ELF-1 (cell line): ENCODE results near the gene ACTL9.
"Not testable (repeated sequence)": the region's sequence is repeated elsewhere in the genome, so short reads cannot be mapped to it uniquely, and the experiment has no call there.

ENCODE experiments used
- DNase-seq: peaks from one replicate; pipeline ENCODE4 v3.0.0-alpha.2; 2016; ENCODE audit warnings: low read depth, low spot score

ACTL9 gene

DNA sequence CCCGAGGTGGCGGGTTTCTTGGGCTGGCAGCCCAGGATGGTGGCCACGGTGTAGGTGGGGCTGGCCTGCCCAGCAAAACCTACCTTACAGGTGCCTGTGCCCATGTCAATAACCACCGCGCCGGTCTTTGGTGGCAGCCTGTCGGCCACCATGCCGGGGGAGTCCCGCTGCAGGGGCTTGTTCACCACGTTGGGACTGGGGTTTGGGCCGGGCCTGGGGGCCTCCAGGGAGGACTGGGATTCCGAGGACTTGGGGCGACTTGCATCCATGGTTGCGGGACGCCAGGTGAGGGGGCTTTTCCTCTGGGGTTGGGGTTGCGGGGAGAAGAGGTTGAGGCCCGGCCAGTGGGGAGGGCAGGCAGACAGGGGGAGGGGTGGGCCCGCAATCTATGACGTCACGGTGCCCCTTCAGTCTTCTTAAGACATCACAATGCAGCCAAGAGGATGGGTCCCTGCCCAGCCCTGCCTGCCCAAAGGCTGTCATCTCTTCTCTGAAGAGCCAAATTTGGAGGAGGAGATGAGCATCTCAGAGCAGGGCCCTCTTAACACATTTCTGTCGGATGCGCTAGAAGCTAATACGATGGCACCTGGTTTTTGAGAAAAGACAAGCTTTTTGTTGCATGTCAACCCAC, at the start of gene ACTL9:
ACTL9 (minus strand) TSS at position 363 of the 631 bp plus-strand sequence; CDS start at position 269, 94 bp downstream.
- DNase-seq = no peak

GRCh38 chr19:8739291-8740065, 40.9 kb upstream of the ACTL9 start:
- DNase-seq = not testable (repeated sequence)

- no peak for DNase-seq
These were observed 39.8 kb upstream of the ACTL9 start for GRCh38 chr19:8738377-8738776.

DNA sequence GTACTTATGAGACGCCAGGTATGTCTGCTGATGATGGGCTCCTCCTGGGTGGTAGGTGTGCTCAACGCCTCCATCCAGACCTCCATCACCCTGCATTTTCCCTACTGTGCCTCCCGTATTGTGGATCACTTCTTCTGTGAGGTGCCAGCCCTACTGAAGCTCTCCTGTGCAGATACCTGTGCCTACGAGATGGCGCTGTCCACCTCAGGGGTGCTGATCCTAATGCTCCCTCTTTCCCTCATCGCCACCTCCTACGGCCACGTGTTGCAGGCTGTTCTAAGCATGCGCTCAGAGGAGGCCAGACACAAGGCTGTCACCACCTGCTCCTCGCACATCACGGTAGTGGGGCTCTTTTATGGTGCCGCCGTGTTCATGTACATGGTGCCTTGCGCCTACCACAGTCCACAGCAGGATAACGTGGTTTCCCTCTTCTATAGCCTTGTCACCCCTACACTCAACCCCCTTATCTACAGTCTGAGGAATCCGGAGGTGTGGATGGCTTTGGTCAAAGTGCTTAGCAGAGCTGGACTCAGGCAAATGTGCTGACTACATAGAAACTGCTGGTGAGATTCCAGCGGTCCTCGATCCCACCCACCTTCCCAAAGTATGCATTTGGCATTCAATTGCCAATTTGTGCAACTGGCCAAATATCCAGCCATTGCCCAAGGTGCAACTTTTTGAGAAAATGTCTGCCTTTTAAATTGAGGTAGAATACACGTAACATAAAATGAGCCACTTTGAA, 33.0 kb upstream of the ACTL9 start:
- peak; percentile 37 for DNase-seq

DNA sequence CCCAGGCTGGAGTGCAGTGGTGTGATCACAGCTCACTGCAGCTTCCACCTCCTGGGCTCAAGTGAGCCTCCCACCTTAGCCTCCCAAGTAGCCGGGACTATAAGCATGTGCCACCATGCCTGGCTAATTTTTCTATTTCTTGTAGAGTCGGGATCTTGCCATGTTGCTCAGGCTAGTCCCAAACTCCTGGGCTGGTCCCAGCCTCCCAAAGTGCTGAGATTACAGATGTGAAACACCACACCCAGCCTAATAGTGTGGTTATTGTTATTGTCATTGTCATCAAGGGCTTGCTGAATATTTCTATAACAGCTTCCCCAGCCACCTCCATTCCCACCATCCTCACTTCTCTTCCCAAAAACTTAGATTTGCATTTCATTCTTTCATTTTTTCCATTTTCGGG, 25.7 kb upstream of the ACTL9 start:
- no peak for DNase-seq

DNA sequence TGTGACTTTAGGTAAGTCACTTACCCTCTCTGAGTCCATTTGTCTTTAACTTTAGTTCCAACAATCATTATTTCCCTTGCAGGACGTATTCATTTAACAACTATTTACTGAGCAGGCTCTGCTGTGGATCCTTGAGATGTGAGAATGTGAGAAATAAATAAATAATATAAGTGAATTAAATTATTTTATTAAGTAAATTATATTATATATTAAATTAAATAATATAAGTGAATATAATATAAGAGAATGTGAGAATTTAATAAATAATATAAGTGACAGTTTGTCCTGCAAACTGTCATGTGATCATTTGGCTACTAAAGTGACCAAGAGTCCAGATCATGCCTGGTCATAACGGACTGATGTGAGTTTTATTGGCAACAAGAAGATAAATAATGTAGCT, 23.4 kb upstream of the ACTL9 start:
- DNase-seq = no peak

GRCh38 chr19:8721334-8721733, 22.7 kb upstream of the ACTL9 start, which contains the start of gene OR2Z1:
Gene OR2Z1, plus strand, starts transcription at chr19:8721634. Its CDS starts 9,395 bp downstream, at chr19:8731029.
- no peak for DNase-seq

DNA sequence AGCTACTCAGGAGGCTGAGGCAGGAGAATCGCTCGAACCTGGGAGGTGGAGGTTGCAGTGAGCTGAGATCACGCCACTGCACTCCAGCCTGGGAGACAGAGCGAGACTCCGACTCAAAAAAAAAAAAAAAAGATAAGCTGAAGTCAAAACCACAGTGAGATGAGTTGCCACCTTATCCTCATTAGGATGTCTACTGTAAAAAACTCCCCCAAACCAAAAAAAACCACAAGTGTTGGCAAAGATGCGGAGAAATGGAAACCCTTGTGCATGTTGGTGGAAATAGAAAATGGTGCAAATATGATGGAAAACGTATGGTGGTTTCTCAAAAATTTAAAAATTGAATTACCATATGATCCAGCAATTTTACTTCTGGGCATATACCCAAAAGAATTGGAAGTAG, 11.7 kb upstream of the ACTL9 start:
- DNase-seq = not testable (repeated sequence)

GRCh38 chr19:8705742-8706141, 7.1 kb upstream of the ACTL9 start:
- DNase-seq = no peak

- DNase-seq = not testable (repeated sequence)
These were observed 6.7 kb upstream of the ACTL9 start for GRCh38 chr19:8705304-8705703.

- DNase-seq = no peak
These were observed 4.6 kb upstream of the ACTL9 start for GRCh38 chr19:8703223-8703622.

- no peak for DNase-seq
These were observed 3.8 kb upstream of the ACTL9 start for GRCh38 chr19:8702350-8702749.

DNA sequence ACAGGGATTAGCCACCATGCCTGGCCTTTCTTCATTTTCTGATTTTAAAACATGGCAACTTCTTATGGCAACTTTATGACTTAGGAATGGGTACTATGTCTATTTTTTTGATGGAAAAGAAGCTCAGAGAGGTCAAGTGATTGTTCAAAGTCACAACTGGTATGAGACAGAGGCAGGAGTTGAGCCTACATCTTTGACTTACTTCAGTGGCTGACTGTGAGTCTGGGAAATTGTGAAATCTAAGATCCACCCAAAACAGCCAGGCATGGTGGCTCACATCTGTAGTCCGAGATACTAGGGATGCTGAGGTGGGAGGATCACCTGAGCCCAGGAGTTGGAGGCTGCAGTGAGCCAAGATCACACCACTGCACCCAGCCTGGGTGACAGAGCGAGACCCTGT, 2.4 kb upstream of the ACTL9 start:
- no peak for DNase-seq

DNA sequence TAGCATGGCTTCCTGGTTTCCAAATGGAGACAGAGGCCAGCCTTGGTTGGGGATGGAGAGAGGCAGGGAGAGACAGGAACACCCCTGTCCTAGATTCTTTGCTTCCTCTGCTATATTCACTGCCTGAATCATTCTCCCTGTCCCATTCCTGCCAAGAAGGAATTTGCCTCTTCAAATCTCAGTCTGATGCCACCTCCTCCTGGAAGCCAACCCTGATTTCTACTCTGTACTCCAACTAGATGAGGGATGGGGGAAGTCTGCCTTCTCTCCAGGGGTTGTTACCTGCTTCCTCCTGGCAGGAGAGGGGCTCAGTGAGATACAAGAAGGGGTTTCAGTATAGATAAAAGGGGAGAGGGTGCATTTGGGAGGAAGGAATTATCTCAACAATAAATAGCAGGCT, 1.3 kb upstream of the ACTL9 start:
- DNase-seq = no peak

- DNase-seq = peak; percentile 54
These were observed 743 bp downstream of the ACTL9 start for GRCh38 chr19:8697671-8698432.

DNA sequence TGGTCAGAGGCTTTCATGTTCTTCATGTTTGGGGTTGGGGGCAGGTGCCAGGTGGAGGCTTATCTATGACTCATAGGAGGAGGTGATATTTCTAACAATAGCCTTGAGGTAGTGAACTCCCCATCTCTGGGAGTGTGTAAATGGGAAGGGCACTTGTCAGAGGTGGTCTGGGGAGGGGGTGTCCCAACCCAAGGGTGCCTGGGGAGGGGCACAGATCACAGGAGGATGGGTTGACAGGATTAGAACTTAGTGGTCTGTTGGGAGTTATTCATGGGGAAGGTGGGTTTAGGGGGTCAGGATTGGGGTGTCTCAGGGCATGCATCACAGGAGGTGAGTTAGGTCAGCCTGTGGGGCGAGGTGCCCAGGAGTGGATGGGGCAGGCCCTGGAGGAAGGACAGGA, 1.6 kb downstream of the ACTL9 start:
- DNase-seq = no peak

DNA sequence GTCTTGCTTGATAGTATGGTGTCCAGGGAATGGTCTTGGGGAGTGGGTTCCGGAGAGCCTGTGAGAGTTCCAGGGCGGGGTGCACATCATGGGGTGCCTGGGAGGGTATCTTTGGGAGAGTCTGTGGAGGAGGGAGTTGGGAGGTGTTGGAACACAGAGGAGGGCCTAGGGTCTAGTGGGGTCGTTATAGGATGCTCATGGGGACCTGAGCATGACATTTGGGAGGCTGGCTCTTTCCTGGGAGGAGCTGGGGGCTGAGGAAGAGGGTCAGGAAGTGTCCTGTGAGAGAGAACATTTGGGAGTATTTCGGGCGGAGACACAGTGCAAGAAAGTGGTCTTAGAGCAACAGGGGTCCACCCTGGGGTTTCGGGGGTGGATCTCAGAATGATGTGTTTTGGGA, 2.7 kb downstream of the ACTL9 start:
- DNase-seq = no peak

- no peak for DNase-seq
These were observed 3.1 kb downstream of the ACTL9 start for GRCh38 chr19:8695501-8695900.

DNA sequence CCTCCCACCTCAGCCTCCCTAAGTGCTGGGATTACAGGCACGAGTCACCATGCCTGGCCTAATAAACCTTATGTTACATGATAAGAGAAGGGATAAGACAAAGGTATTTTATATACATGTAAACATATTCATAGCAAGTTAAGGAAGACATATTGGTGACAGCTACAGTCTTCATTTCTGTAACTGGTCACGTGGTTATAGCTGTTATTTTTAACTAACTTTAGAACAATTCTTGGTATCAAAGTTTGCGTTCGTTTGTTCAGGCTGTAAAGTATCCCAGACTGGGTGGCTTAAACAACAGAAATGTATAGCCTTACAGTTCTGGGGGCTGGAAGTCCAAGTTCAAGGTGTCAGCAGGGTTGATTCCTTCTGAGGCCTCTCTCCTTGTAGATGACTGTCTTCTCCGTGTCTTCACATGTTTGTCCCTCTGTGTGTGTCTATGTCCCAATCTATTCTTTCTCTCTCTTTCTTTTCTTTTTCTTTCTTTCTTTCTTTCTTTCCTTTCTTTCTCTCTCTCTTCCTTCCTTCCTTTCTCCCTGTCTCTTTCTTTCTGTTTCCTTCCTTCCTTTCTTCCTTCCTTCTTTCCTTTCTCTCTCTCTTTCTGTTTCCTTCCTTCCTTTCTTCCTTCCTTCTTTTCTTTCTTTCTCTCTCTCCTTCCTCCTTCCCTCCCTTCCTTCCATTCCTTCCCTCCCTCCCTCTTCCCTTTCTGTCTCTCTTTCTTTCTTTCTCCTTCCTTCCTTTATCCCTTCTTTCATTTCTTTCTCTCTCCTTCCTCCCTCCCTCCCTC, 7.6 kb downstream of the ACTL9 start:
- no peak for DNase-seq

- DNase-seq = no peak
These were observed 9.7 kb downstream of the ACTL9 start for GRCh38 chr19:8688930-8689329.

DNA sequence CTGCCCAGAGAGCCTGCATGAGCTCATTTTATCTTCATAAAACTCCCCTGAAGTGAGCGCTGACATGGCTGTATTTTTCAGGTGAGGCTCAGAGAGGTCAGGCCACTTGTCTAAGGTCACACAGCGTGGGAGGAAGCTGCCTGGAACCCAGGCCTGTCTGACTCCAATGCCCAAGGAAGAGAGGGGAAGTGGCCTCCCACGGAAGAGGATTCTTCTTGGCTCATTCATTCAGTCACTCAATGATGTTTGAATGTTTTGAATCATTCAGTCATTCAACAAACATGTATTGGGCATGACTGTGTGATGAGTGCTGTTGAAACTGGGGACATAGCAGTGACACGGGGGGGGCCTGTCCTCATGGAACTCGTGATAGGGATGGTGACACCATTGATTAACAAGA, 12.0 kb downstream of the ACTL9 start:
- DNase-seq = no peak
